HEK293T (cell line): ENCODE measurements around the gene PCMT1.

ENCODE experiments used
- ARNT ChIP-seq: fragments of 450-650 bp; IDR thresholded peaks from 2 replicates; pipeline ENCODE4 v1.6.1; 2017; ENCODE audit warnings: mild to moderate bottlenecking
- FOXA1 ChIP-seq: fragments of 450-650 bp; IDR thresholded peaks from 2 replicates; pipeline ENCODE4 v1.6.1; 2016; ENCODE audit warnings: mild to moderate bottlenecking
- FOXM1 ChIP-seq: fragments of 450-650 bp; IDR thresholded peaks from 2 replicates; pipeline ENCODE4 v1.6.1; 2017; ENCODE audit warnings: mild to moderate bottlenecking, borderline replicate concordance
- NFRKB ChIP-seq: fragments of 450-650 bp; IDR thresholded peaks from 2 replicates; pipeline ENCODE4 v1.6.1; 2016; ENCODE audit warnings: mild to moderate bottlenecking, moderate library complexity
- SP1 ChIP-seq: fragments of 450-650 bp; IDR thresholded peaks from 2 replicates; pipeline ENCODE4 v1.6.1; 2017

DNA sequence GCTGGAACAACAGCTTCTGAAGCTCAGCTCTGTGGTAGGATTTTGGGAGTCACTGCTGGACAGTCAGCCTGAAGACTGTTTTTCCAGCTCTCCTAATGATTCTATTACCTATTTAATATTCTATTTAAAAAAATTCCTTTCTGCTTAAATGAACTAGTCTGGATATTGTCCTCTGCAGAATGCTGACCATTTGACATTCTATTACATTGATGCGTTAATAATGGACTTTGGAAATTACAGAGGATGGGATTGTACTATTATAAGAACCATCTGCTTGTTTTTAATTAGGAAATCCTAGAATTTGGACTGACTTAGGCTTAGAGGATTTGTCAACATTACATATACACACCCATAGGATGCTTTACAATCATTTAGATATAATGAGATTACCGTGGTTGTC lies 94.9 kb downstream of the PCMT1 start:
- TF ChIP-seq SP1 (no peak), NFRKB (no peak), FOXA1 (no peak), FOXM1 (no peak), ARNT (no peak)
